ENCODE data around the gene FAM25C. TPM values are rescaled to one million over a fixed set of nuclear protein-coding genes. Genes with fewer than 3 reads are reported as not detected.
"Not testable (repeated sequence)": the region's sequence is repeated elsewhere in the genome, so short reads cannot be mapped to it uniquely, and the experiment has no call there.

FAM25C gene
- not detected in 2 replicates for total RNA-seq

GRCh38 chr10:47999691-48000090 is at the start of gene FAM25C:
Gene FAM25C, minus strand, starts transcription at chr10:47999791. Its CDS starts 26 bp downstream, at chr10:47999765.
- DNase-seq, result not testable (repeated sequence)

GRCh38 chr10:48044557-48044956 is 45.0 kb upstream of the FAM25C start:
- DNase-seq, result not testable (repeated sequence)

- not testable (repeated sequence) for DNase-seq
Observed at GRCh38 chr10:48031390-48031789, 31.8 kb upstream of the FAM25C start.

GRCh38 chr10:48002306-48002705 is 2.7 kb upstream of the FAM25C start:
- not testable (repeated sequence) for DNase-seq

GRCh38 chr10:47994045-47994444 is 5.5 kb downstream of the FAM25C start:
- DNase-seq, result not testable (repeated sequence)

- DNase-seq, result not testable (repeated sequence)
Observed at GRCh38 chr10:47992560-47992959, 7.0 kb downstream of the FAM25C start.

GRCh38 chr10:47991706-47992105 is 7.9 kb downstream of the FAM25C start:
- DNase-seq, result not testable (repeated sequence)

- DNase-seq, result not testable (repeated sequence)
Observed at GRCh38 chr10:47990097-47990496, 9.5 kb downstream of the FAM25C start.

GRCh38 chr10:47989542-47989950 is 10.0 kb downstream of the FAM25C start:
- not testable (repeated sequence) for DNase-seq

- not testable (repeated sequence) for DNase-seq
Observed at GRCh38 chr10:47988718-47989541, 10.7 kb downstream of the FAM25C start.

GRCh38 chr10:47987952-47988351 is 11.6 kb downstream of the FAM25C start:
- not testable (repeated sequence) for DNase-seq

- DNase-seq, result not testable (repeated sequence)
Observed at GRCh38 chr10:47986413-47987230, 13.0 kb downstream of the FAM25C start.

GRCh38 chr10:47975409-47975808 is 24.2 kb downstream of the FAM25C start:
- DNase-seq, result not testable (repeated sequence)

GRCh38 chr10:47973131-47973530 is 26.5 kb downstream of the FAM25C start:
- DNase-seq, result not testable (repeated sequence)

- DNase-seq, result not testable (repeated sequence)
Observed at GRCh38 chr10:47972077-47972476, 27.5 kb downstream of the FAM25C start.

GRCh38 chr10:47971598-47971997 is 28.0 kb downstream of the FAM25C start:
- DNase-seq, result not testable (repeated sequence)

GRCh38 chr10:47970047-47970446 is 29.5 kb downstream of the FAM25C start:
- DNase-seq, result not testable (repeated sequence)

- not testable (repeated sequence) for DNase-seq
Observed at GRCh38 chr10:47968988-47969387, 30.6 kb downstream of the FAM25C start.

GRCh38 chr10:47964280-47965063 is 35.1 kb downstream of the FAM25C start:
- DNase-seq, result not testable (repeated sequence)

- not testable (repeated sequence) for DNase-seq
Observed at GRCh38 chr10:47962785-47963184, 36.8 kb downstream of the FAM25C start.

GRCh38 chr10:47960699-47961098 is 38.9 kb downstream of the FAM25C start:
- not testable (repeated sequence) for DNase-seq

- not testable (repeated sequence) for DNase-seq
Observed at GRCh38 chr10:47959677-47960076, 39.9 kb downstream of the FAM25C start.

All from dermis blood vessel endothelial cell (primary cell).